Neural cell (in vitro differentiated cells): Measurements from ENCODE around the gene CADM1. TPM values are rescaled to one million over a fixed set of nuclear protein-coding genes. Genes with fewer than 3 reads are reported as not detected.

Experiments used
- H2AFZ ChIP-seq: fragments of 200-600, 300-800 bp; sonication (generic), shearing (Covaris generic); 2 replicates; pipeline ENCODE4 v1.6.0; 2014; ENCODE audit warnings: low read depth, mild to moderate bottlenecking, antibody characterized with exemption, low read length, moderate library complexity
- H3F3A ChIP-seq: fragments of 200-600 bp; shearing (Covaris generic); 2 replicates; pipeline ENCODE4 v1.6.1; 2016; ENCODE audit warnings: mild to moderate bottlenecking, moderate library complexity, mixed read lengths, antibody characterized with exemption, low read length; ENCODE audit not compliant: insufficient read depth, poor library complexity, severe bottlenecking
- H3K27ac ChIP-seq: fragments of 200-600, 300-800 bp; sonication (generic), shearing (Covaris generic); 2 replicates; pipeline ENCODE4 v1.5.1; 2014; ENCODE audit warnings: mild to moderate bottlenecking, low read length, moderate library complexity
- H3K27me3 ChIP-seq: fragments of 300-800, 200-600 bp; sonication (generic), shearing (Covaris generic); 2 replicates; pipeline ENCODE4 v1.6.0; 2014; ENCODE audit warnings: mild to moderate bottlenecking, low read depth, low read length, moderate library complexity; ENCODE audit not compliant: insufficient read depth
- H3K36me3 ChIP-seq: fragments of 300-800, 200-600 bp; sonication (generic), shearing (Covaris generic); 2 replicates; pipeline ENCODE4 v1.5.1; 2014; ENCODE audit warnings: mild to moderate bottlenecking, antibody characterized with exemption, low read length, moderate library complexity; ENCODE audit not compliant: insufficient read depth
- H3K4me2 ChIP-seq: fragments of 300-800, 200-600 bp; sonication (generic), shearing (Covaris generic); 2 replicates; pipeline ENCODE4 v1.6.0; 2014; ENCODE audit warnings: mild to moderate bottlenecking, low read length
- H3K4me3 ChIP-seq: fragments of 300-800, 200-600 bp; sonication (generic), shearing (Covaris generic); 2 replicates; pipeline ENCODE4 v1.5.1; 2014; ENCODE audit warnings: mild to moderate bottlenecking, low read length, moderate library complexity
- H3K79me2 ChIP-seq: fragments of 200-600 bp; shearing (Covaris generic); replicated peaks from 2 replicates; pipeline ENCODE4 v1.6.0; 2014; ENCODE audit warnings: mild to moderate bottlenecking, low read length, moderate library complexity; ENCODE audit not compliant: insufficient read depth
- H3K9ac ChIP-seq: fragments of 300-800, 200-600 bp; sonication (generic), shearing (Covaris generic); 2 replicates; pipeline ENCODE4 v1.6.1; 2016; ENCODE audit warnings: mild to moderate bottlenecking, low read length, mixed read lengths
- H3K9me2 ChIP-seq: fragments of 200-600 bp; shearing (Covaris generic); 2 replicates; pipeline ENCODE4 v1.6.1; 2016; ENCODE audit warnings: mild to moderate bottlenecking, low read length, mixed read lengths; ENCODE audit not compliant: insufficient read depth
- H3K9me3 ChIP-seq: fragments of 200-600, 300-800 bp; sonication (generic), shearing (Covaris generic); 2 replicates; pipeline ENCODE4 v1.6.1; 2016; ENCODE audit warnings: mild to moderate bottlenecking, mixed run types, low read length, moderate library complexity, mixed read lengths
- H4K20me1 ChIP-seq: fragments of 200-600 bp; shearing (Covaris generic); 2 replicates; pipeline ENCODE4 v1.6.1; 2016; ENCODE audit warnings: mild to moderate bottlenecking, mixed run types; ENCODE audit not compliant: insufficient read depth
- EP300 ChIP-seq: fragments of 450-650 bp; conservative IDR thresholded peaks from 2 replicates; pipeline ENCODE4 v1.6.1; 2014; ENCODE audit warnings: antibody characterized with exemption, mild to moderate bottlenecking, moderate library complexity; ENCODE audit not compliant: poor library complexity, severe bottlenecking
- EZH2 ChIP-seq: fragments of 200-600, 300-800 bp; shearing (Covaris generic), sonication (generic); IDR thresholded peaks from 2 replicates; pipeline ENCODE4 v1.6.1; 2014; ENCODE audit warnings: antibody characterized with exemption, low read length, borderline replicate concordance, mild to moderate bottlenecking; ENCODE audit not compliant: insufficient read depth, poor library complexity, severe bottlenecking
- MXI1 ChIP-seq: fragments of 450-650 bp; conservative IDR thresholded peaks from 2 replicates; pipeline ENCODE4 v1.6.1; 2014; ENCODE audit warnings: antibody characterized with exemption, mild to moderate bottlenecking; ENCODE audit not compliant: poor library complexity, severe bottlenecking
- POLR2AphosphoS5 ChIP-seq: IDR thresholded peaks from 2 replicates; pipeline ENCODE4 v1.6.1; 2012
- RAD21 ChIP-seq: fragments of 450-650 bp; conservative IDR thresholded peaks from 2 replicates; pipeline ENCODE4 v1.6.1; 2014; ENCODE audit warnings: antibody characterized with exemption, mild to moderate bottlenecking, moderate library complexity
- REST ChIP-seq: IDR thresholded peaks from 2 replicates; pipeline ENCODE4 v1.6.1; 2012; ENCODE audit warnings: borderline replicate concordance
- SMC3 ChIP-seq: fragments of 450-650 bp; conservative IDR thresholded peaks from 2 replicates; pipeline ENCODE4 v1.6.1; 2014; ENCODE audit warnings: antibody characterized with exemption, mild to moderate bottlenecking, moderate library complexity; ENCODE audit not compliant: poor library complexity
- TAF1 ChIP-seq: IDR thresholded peaks from 2 replicates; pipeline ENCODE4 v1.6.1; 2012; ENCODE audit warnings: low read depth
- polyA plus RNA-seq: library from polyadenylated mRNA; depleted of rRNA; stranded (reverse); fragments of >200 nt; gene quantifications from 2 replicates; pipeline ENCODE4 v1.2.3, GENCODE V29; 2014
- TF ChIP-seq, protein P1 (sequence below): fragments of 450-650 bp; IDR thresholded peaks from 2 replicates; pipeline ENCODE4 v1.5.1; 2014; ENCODE audit warnings: antibody characterized with exemption, mild to moderate bottlenecking, moderate library complexity; ENCODE audit not compliant: poor library complexity, severe bottlenecking

The CADM1 gene
- polyA plus RNA-seq, 1 donor from 2014 or later = 92.1 TPM

DNA sequence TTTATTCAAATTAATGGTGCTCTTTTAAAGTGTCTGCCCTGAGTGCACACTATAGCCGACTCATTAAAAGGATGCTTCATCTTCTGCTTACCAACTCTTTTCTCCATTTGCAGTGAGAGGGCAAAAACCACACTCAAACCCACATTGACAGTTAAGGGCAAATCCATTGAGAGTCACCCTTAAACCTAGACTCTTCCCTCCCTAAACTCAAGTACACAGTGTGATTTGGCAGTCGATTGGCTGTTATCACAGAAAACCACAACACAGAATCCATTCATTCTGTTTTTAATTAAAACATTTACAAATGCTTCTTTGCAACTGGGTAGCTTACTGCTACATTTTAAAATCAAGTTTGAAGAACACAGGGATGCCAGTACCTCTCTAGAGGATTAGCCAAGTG lies 120.0 kb downstream of the CADM1 start:
- no peaks in the 10 kb centered on the region for H4K20me1 ChIP-seq
- H2AFZ ChIP-seq = no peak overlapping the region
- TF ChIP-seq, protein P1, sequence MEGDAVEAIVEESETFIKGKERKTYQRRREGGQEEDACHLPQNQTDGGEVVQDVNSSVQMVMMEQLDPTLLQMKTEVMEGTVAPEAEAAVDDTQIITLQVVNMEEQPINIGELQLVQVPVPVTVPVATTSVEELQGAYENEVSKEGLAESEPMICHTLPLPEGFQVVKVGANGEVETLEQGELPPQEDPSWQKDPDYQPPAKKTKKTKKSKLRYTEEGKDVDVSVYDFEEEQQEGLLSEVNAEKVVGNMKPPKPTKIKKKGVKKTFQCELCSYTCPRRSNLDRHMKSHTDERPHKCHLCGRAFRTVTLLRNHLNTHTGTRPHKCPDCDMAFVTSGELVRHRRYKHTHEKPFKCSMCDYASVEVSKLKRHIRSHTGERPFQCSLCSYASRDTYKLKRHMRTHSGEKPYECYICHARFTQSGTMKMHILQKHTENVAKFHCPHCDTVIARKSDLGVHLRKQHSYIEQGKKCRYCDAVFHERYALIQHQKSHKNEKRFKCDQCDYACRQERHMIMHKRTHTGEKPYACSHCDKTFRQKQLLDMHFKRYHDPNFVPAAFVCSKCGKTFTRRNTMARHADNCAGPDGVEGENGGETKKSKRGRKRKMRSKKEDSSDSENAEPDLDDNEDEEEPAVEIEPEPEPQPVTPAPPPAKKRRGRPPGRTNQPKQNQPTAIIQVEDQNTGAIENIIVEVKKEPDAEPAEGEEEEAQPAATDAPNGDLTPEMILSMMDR = no peak
- TF ChIP-seq SMC3 (no peak), MXI1 (no peak), EP300 (no peak), TAF1 (no peak), RAD21 (no peak), POLR2AphosphoS5 (no peak), EZH2 (no peak), REST (no peak)
- no peaks in the 10 kb centered on the region for H3K36me3 ChIP-seq
- no peak overlapping the region for H3K4me2 ChIP-seq
- no peaks in the 10 kb centered on the region for H3K9me2 ChIP-seq
- no peaks in the 10 kb centered on the region for H3F3A ChIP-seq
- no peaks in the 10 kb centered on the region for H3K9me3 ChIP-seq
- peaks cover 15% of the 10 kb centered on the region for H3K79me2 ChIP-seq
- no peak overlapping the region for H3K4me3 ChIP-seq
- H3K27me3 ChIP-seq = no peaks in the 10 kb centered on the region
- H3K9ac ChIP-seq = no peak overlapping the region
- no peak overlapping the region for H3K27ac ChIP-seq

DNA sequence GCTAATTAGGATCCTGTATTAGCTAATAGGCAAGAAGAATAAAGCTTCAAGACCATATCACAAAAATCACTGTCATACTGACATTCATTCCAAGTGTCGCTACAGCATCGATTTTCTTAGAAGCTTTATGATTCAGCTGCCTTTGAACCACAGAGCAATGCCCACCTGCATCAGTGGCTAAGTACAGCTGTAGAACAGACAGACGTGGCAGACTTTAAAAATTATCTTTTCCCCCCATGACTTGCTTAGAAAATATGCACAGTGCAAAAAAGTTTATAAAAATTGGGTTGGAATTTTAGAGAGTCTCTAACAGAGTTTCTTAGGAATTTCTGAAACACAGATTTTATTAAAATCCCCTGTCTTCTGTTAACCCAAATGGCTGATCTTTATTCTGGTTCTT lies 120.8 kb downstream of the CADM1 start:
- TF ChIP-seq POLR2AphosphoS5 = no peak
- no peak for TF ChIP-seq EZH2
- TF ChIP-seq, protein P1 = no peak
- no peak for TF ChIP-seq RAD21
- TF ChIP-seq TAF1 = no peak
- TF ChIP-seq EP300 = no peak
- no peak for TF ChIP-seq MXI1
- TF ChIP-seq REST = no peak
- no peak for TF ChIP-seq SMC3
- peaks cover 15% of the 10 kb centered on the region for H3K79me2 ChIP-seq
- no peak overlapping the region for H3K4me3 ChIP-seq
- H4K20me1 ChIP-seq = no peaks in the 10 kb centered on the region
- no peak overlapping the region for H3K4me2 ChIP-seq
- no peaks in the 10 kb centered on the region for H3K36me3 ChIP-seq
- no peak overlapping the region for H3K9ac ChIP-seq
- H3K9me3 ChIP-seq = no peaks in the 10 kb centered on the region
- H2AFZ ChIP-seq = no peak overlapping the region
- no peaks in the 10 kb centered on the region for H3K27me3 ChIP-seq
- H3K9me2 ChIP-seq = no peaks in the 10 kb centered on the region
- no peak overlapping the region for H3K27ac ChIP-seq
- no peaks in the 10 kb centered on the region for H3F3A ChIP-seq
